OCI-LY7 (cell line): ENCODE measurements around the gene GNB5.

Source experiments
- CTCF ChIP-seq: fragments of 200-600 bp; sonication (generic); conservative IDR thresholded peaks from 2 replicates; pipeline ENCODE4 v1.5.1; 2014; ENCODE audit warnings: mild to moderate bottlenecking, antibody characterized with exemption, low read length, moderate library complexity, mixed read lengths
- EZH2phosphoT487 ChIP-seq: fragments of 200-600 bp; sonication (generic); IDR thresholded peaks from 2 replicates; pipeline ENCODE4 v1.6.1; 2018; ENCODE audit warnings: low read depth, borderline replicate concordance, mild to moderate bottlenecking, mixed run types, antibody characterized with exemption, low read length, moderate library complexity, mixed read lengths

- TF ChIP-seq EZH2phosphoT487: no peak
- TF ChIP-seq CTCF: no peak
Observed at GRCh38 chr15:52099651-52100272, 91.4 kb downstream of the GNB5 start.
